Cardiac fibroblast (primary cell): Measurements from ENCODE around the gene FAM171A1.
A peak's percentile ranks its signal among the peaks of the same experiment; 100 is the strongest.

Source experiments
- DNase-seq, 2 donors: peaks; one replicate each; pipeline versions ENCODE4 v3.0.0 to v3.0.0-alpha.2; 2010; ENCODE audit warnings: low read depth in 2 of 2
- H3K4me3 ChIP-seq, 2 donors: replicated peaks in 1 of 2; 1 replicate in 1 of 2; 2 replicates in 1 of 2; pipeline ENCODE4 v1.5.1; 2011; ENCODE audit warnings: low read depth in 2 of 2, low read length in 2 of 2, mild to moderate bottlenecking in 2 of 2, moderate library complexity in 1 of 2
- TF ChIP-seq, protein P1 (sequence below): IDR thresholded peaks from one replicate; pipeline ENCODE4 v1.5.1; 2011; ENCODE audit warnings: low read depth, mild to moderate bottlenecking, low read length, inconsistent platforms

FAM171A1 gene

DNA sequence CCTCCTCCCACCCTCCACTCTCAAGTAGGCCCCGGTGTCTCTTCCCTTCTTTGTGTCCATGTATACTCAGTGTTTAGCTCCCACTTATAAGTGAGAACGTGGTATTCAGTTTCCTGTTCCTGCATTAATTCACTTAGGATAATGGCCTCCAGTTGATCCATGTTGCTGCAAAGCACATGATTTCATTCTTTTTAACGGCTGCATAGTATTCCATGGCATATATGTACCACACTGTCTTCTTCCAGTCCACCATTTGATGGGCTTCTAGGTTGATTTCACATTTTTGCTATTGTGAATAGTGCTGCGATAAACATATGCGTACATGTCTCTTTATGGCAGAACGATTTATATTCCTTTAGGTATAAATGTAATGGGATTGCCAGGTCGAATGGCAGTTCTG lies 51.0 kb downstream of the FAM171A1 start:
- TF ChIP-seq, protein P1, sequence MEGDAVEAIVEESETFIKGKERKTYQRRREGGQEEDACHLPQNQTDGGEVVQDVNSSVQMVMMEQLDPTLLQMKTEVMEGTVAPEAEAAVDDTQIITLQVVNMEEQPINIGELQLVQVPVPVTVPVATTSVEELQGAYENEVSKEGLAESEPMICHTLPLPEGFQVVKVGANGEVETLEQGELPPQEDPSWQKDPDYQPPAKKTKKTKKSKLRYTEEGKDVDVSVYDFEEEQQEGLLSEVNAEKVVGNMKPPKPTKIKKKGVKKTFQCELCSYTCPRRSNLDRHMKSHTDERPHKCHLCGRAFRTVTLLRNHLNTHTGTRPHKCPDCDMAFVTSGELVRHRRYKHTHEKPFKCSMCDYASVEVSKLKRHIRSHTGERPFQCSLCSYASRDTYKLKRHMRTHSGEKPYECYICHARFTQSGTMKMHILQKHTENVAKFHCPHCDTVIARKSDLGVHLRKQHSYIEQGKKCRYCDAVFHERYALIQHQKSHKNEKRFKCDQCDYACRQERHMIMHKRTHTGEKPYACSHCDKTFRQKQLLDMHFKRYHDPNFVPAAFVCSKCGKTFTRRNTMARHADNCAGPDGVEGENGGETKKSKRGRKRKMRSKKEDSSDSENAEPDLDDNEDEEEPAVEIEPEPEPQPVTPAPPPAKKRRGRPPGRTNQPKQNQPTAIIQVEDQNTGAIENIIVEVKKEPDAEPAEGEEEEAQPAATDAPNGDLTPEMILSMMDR: no peak
- no peak overlapping the region for H3K4me3 ChIP-seq
- no peak for DNase-seq

DNA sequence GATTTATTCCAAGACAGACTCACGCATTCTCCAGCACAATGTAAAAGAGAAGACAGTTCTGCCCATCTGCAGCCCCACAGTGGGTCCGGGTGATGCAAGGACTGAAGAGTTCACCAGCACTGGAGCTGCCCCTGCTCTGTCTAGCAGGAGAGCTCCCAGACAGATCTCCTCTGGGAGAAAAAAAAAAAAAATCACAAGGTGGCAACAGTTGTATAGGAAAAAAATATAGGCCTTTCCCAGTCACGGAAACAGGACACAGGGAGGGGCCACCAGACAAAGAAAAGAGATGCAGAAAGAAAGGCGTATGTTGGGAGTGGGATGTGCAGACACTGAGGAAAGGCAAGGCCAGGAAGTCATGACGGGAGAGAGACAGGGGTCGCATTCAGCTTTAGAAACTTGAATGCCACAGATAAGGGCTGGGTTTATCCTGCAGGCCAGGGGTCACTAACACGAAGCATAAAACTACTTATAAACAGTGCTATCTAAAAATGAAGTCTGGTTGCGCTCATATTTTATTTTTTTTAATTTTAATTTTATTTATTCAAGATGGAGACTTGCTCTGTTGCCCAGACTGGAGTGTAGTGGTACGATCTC lies 54.1 kb downstream of the FAM171A1 start:
- TF ChIP-seq, protein P1: no peak
- no peak for DNase-seq
- no peak overlapping the region for H3K4me3 ChIP-seq

DNA sequence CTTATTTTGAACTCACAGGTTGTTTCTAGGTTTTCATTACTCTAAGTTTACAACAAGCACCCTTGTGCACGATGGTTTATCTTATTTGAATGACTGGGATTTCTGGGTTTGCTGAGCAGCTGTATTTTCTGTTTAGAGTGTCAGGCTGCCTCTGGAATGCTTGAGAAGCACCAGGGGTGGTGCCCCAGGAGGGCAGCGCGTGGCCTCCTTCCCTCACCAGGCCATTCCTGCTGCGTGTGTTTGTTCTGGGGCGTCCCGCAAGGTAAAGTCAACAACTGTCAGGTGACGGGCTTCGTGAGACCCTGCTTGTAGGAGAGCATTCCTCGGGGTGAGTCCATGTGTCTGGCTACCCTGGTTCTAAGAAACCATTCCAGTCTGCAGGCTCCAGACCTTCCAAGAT lies 54.9 kb downstream of the FAM171A1 start:
- TF ChIP-seq, protein P1: no peak
- no peak for DNase-seq
- no peak overlapping the region for H3K4me3 ChIP-seq

DNA sequence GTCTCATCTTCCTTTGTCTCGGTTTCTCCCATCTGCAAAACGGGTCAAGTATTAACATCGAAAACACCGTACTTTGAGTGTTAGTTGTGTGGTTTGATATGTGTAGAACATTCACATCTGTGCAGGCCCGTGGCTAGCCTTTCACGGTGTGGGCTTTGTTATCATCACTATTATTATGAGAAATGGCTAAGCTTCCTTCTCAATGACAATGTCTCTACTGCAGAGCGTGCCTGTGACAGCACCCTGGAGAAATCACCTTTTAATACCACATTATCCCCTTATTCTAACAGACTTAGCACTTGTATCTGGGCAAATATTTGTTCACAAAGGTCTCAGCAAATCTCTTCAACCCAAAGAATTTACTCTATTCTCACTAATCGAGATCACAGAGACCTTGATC lies 55.8 kb downstream of the FAM171A1 start:
- DNase-seq: no peak
- TF ChIP-seq, protein P1: no peak
- H3K4me3 ChIP-seq: no peak overlapping the region

DNA sequence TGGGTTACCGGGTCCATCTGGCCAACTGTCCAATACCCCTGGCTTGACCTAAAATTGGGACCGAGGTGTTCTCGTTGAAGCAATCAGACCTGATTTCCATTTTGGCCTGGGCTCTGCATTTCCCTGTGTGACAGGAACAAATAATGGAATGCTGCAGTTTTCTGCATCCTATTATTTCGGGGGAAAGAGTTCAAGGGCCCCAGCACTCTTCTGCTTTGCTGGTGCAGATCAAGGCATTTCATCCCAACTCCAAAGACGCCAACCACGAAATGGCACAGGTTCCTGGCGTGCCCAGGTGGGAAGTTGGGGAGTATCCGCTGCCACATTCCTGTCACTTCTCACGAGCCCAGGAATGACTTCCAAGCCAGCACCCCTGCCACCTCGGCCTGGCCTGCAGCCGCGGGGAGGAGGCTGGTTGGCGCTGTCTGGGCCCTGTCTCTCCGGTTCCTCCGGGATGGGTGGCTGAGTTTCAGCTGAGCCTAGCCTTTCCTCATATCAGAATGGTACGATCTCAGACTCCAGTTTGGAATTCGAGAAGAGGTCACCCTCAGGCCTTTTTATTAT lies 56.5 kb downstream of the FAM171A1 start:
- no peak overlapping the region for H3K4me3 ChIP-seq
- no peak for DNase-seq
- TF ChIP-seq, protein P1: no peak

DNA sequence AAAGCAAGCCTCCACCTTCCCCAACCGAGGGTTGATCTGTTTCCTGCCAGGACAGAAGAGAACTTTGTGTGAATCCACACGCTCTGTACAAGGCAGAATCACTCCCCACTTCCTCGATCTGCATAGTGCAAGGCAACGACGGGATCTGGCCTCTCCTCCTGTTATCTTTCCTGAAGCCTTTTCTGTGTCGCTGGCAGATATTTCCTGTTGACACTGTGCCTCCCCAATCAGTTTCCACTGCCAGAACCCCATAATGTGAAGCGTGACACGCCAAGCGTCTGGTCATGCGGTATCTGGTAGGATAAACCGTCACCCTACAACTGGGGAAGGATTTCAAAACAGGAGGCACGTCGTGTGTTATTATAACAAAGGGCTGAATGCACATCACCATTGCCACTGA lies 57.2 kb downstream of the FAM171A1 start:
- TF ChIP-seq, protein P1: no peak
- H3K4me3 ChIP-seq: no peak overlapping the region
- DNase-seq: peak; percentile 17 to 60

DNA sequence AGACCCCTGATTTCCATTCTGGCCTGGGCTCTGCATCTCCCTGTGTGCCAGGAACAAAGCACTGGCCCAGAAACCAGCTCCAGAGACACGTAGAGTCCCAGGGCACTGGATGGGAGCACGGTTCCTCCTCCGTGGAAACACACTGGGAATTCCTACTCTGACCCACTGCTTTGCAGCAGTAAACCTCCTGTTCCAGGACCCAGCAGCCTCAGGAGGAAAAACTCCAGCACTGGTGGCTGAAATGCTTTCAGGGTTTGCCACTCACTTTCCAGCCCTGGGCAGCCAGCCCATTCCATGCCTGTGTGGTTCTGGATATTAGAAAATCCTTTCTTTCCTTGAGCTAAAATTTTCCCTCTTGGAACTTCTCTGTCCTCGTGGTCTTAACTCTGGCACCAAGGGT lies 58.0 kb downstream of the FAM171A1 start:
- peak in 1 of 2 donors; percentile 47 for DNase-seq
- TF ChIP-seq, protein P1: no peak
- H3K4me3 ChIP-seq: no peak overlapping the region
